ENCODE results near the gene DAB1. TPM values are rescaled to one million over a fixed set of nuclear protein-coding genes. Genes with fewer than 3 reads are reported as not detected.

DAB1 gene
- total and polyA plus RNA-seq, 2 of the 8 experiments (the other 6 are each of a cell fraction or from before 2014, with no cell fraction given) = 4.4 to 11.8 TPM

DNA sequence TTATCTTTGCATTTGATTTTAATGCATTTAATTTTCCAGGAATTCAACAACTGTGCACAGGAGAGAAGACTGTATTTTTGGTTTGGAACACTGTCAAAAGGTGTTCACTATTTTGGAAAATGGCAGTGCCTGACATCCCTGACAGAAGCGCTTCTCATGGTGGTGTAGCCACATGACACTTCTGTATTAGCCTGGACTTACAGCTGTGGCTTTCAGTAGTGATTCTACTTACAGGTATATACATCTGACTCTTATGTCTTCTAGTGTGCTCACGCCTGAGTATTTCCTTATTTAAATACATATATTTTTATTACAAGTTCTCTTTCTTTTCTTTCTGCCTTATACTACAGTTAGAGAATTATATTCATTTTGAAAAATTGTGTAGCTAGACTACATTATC is 405.7 kb downstream of the DAB1 start:
- no peak for TF ChIP-seq RAD21 (IDR thresholded peaks at IDR 0.05 in 1 of 2, conservative IDR thresholded peaks at IDR 0.05 in 1 of 2; ENCODE audit: low read depth in 2 of 2, low read length in 2 of 2)
- 89% methylated on average over 2 of the region's 2 CpGs; no CpG with 5 or more reads in 1 of the 2 experiments for WGBS, 2 experiments (ENCODE audit: extremely low coverage in 1 of 2, insufficient coverage in 1 of 2, insufficient read length in 1 of 2, insufficient replicate concordance in 2 of 2, low coverage in 1 of 2, low lambda C conversion rate in 2 of 2, missing lambda C conversion rate in 1 of 2)

More for the DNA sequence above, 405.7 kb downstream of the DAB1 start:
- no peak overlapping the region for H4K8ac ChIP-seq (ENCODE audit: extremely low read depth, insufficient read depth, low read length)
- no peak overlapping the region for H2BK20ac ChIP-seq (ENCODE audit: low read length)
- no peak overlapping the region for H4K5ac ChIP-seq (ENCODE audit: insufficient read length, low read depth, low read length)
- H4K20me1 ChIP-seq (replicated peaks in 1 of 2; ENCODE audit: control insufficient read depth in 1 of 2, insufficient read depth in 2 of 2, low read length in 2 of 2) = peaks cover 0 to 3% of the 10 kb centered on the region in 2 experiments
- POLR2A ChIA-PET (ENCODE audit: partially characterized antibody) = no interaction called here
- no peaks in the 10 kb centered on the region for H3K36me3 ChIP-seq (ENCODE audit: control insufficient read depth in 2 of 4, insufficient read depth in 4 of 4, low read length in 3 of 4)
- no peak overlapping the region for H2BK120ac ChIP-seq (replicated peaks; ENCODE audit: low read depth, low read length)
- no peak overlapping the region for H2BK12ac ChIP-seq (ENCODE audit: low read depth, low read length)
- H2BK15ac ChIP-seq (ENCODE audit: low read length) = no peak overlapping the region
- H3K4ac ChIP-seq (replicated peaks; ENCODE audit: insufficient read length, low read depth, low read length) = no peak overlapping the region
- H3K27me3 ChIP-seq (replicated peaks in 1 of 4; ENCODE audit: control insufficient read depth in 3 of 4, extremely low read depth in 1 of 4, insufficient read depth in 3 of 4, low read length in 3 of 4) = no peaks in the 10 kb centered on the region
- H4K91ac ChIP-seq (replicated peaks; ENCODE audit: insufficient read length, low read length) = no peak overlapping the region
- H3K4me2 ChIP-seq (ENCODE audit: insufficient read depth in 1 of 2, low read depth in 2 of 2, low read length in 2 of 2) = no peak overlapping the region
- H3K9ac ChIP-seq (replicated peaks in 1 of 4; ENCODE audit: extremely low read depth in 1 of 4, low read depth in 3 of 4, low read length in 3 of 4) = no peak overlapping the region
- H3K56ac ChIP-seq (replicated peaks; ENCODE audit: insufficient read length, low read depth, low read length) = no peak overlapping the region
- H3K4me3 ChIP-seq (ENCODE audit: extremely low read depth in 1 of 4, insufficient read depth in 2 of 4, low read depth in 3 of 4, low read length in 4 of 4) = no peak overlapping the region
- H3K14ac ChIP-seq (ENCODE audit: insufficient read length) = no peak overlapping the region
- no peak overlapping the region for H3K23ac ChIP-seq (ENCODE audit: insufficient read length)
- H2BK5ac ChIP-seq (ENCODE audit: low read depth, low read length) = no peak overlapping the region
- H3K23me2 ChIP-seq (ENCODE audit: low read depth, low read length) = no peaks in the 10 kb centered on the region
- FAIRE-seq (no peak), DNase-seq (ENCODE audit: low read depth in 1 of 2, low spot score in 2 of 2) (no peak)
- no peak overlapping the region for H3K27ac ChIP-seq (ENCODE audit: low read depth, low read length)
- H3K4me1 ChIP-seq (replicated peaks in 1 of 4; ENCODE audit: control insufficient read depth in 3 of 4, insufficient read depth in 4 of 4, low read length in 3 of 4) = no peaks in the 10 kb centered on the region
- H3K79me2 ChIP-seq (ENCODE audit: control insufficient read depth in 1 of 2, insufficient read depth in 2 of 2, low read length in 2 of 2) = no peaks in the 10 kb centered on the region; a peak in 1 of 4 replicates
- H2AK5ac ChIP-seq (ENCODE audit: low read depth, low read length) = no peak overlapping the region
- H3K79me1 ChIP-seq (ENCODE audit: low read depth, low read length) = no peaks in the 10 kb centered on the region
- no peak overlapping the region for H2AFZ ChIP-seq (ENCODE audit: low read length)
- H3K18ac ChIP-seq (ENCODE audit: extremely low read depth, low read length) = no peak overlapping the region
- no peaks in the 10 kb centered on the region for H3K9me3 ChIP-seq (ENCODE audit: insufficient read depth in 2 of 2, low read depth in 1 of 2, low read length in 1 of 2)
- CTCF ChIA-PET (ENCODE audit: partially characterized antibody) = interaction anchor here (0.6 to 3.8 kb wide), 14 partner anchors 9 to 84 kb away, joined by 3 to 15 read pairs (median 3); partner anchors contain the start of gene C8B

All from H1 (cell line).